ENCODE data around the gene GFPT2.

Gene GFPT2

GRCh38 chr5:180353048-180353979, at the start of gene GFPT2:
GFPT2 (minus strand) TSS chr5:180353336; CDS start chr5:180353217, 119 bp downstream.
- DNase-seq: peak; percentile 78

DNA sequence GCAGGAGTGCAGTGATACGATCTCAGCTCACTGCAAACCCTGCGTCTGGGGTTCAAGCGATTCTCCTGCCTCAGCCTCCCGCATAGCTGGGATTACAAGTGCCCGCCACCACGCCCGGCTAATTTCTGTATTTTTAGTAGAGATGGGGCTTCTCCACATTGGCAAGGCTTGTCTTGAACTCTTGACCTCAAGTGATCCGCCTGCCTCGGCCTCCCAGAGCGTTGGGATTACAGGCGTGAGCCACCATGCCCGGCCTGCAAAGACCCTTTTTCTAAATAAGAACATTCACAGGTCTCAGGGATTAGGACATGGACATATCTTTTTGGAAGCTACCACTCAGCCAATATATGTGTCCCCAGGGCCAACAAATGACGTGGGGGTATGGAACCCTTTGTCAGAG, 49.6 kb upstream of the GFPT2 start:
- no peak for DNase-seq

GRCh38 chr5:180401229-180401907, 48.2 kb upstream of the GFPT2 start:
- DNase-seq: no peak

DNA sequence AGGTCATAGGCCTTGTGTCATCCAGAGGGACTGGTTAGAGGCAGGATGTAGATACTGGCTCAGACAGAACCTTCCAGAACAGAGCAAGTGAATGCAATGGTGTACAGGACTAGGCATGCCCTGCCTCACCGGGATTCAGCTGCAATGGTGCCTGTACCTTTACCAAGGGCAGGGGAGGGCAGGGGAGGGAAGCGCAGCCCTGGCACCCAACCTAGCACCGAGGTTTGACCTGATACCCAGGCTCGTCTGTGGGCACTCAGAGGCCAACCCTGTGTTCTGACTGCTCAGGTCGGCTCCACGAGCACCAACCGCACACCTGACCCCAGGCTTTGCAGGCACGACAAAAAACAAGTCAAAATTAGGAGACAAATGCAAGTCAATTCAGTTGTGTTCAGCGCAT, 47.3 kb upstream of the GFPT2 start:
- no peak for DNase-seq

DNA sequence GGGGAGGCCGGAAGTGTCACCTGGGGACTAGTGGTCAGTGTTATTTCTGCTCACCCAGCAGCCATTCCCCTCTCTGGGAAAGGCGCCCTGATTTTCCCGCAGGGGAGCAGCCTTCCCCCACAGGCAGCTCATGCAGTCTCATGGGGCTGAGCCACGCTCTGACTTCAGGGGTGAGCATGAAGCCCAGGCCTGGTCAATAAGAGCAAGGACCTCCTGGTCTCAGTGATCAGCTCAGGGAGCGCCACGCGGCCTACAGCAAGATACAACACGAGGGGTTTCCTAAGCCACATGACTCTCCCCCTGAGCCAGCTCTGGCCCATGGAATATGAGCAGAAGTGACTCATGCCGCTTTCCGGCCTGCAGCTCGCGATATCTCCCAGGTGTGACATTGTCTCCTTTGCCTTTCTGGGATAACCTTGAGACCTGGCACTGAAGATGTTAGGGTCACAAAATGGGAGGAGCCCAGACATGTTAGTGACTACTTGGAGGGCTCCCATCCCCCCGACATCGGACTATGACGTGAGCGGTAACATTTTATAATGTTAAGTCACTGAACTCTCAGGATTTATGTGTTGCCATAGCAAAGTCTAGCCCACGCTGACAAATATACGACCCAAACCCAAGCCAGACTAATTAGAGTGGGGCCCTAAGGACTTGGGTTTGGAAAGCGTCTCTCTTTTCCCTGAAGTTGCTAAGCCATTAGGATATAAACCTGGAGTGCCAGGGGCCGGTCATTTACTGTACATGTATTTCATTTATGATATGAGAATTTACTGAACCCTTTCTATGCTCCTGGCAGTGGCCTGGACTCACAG, 46.5 kb upstream of the GFPT2 start:
- DNase-seq: no peak

DNA sequence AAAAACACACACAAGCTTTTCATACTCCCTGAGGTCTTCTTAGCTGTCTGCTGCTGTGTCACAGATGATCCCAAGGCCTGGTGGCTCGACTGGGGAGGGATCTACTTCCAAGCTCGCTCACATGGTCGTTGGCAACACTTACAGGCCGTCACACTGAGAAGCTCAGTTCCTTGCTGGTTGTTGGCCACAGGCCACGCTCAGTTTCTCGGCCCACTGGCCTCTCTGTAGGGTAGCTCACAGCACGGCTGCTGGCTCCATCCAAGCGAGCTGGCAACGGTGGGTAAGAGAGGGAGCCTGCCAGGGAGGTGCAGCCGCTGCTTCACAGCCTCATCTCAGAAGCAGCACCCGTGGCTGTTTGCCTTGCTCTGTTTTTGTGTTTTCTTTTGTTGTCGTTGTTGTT, 43.8 kb upstream of the GFPT2 start:
- no peak for DNase-seq

- no peak for DNase-seq
Observed at GRCh38 chr5:180395540-180396274, 42.6 kb upstream of the GFPT2 start.

- DNase-seq: no peak
Observed at GRCh38 chr5:180394031-180394636, 41.0 kb upstream of the GFPT2 start.

- DNase-seq: no peak
Observed at GRCh38 chr5:180391276-180391675, 38.1 kb upstream of the GFPT2 start.

GRCh38 chr5:180390441-180391190, 37.5 kb upstream of the GFPT2 start:
- DNase-seq: no peak

GRCh38 chr5:180389252-180390101, 36.3 kb upstream of the GFPT2 start:
- no peak for DNase-seq

DNA sequence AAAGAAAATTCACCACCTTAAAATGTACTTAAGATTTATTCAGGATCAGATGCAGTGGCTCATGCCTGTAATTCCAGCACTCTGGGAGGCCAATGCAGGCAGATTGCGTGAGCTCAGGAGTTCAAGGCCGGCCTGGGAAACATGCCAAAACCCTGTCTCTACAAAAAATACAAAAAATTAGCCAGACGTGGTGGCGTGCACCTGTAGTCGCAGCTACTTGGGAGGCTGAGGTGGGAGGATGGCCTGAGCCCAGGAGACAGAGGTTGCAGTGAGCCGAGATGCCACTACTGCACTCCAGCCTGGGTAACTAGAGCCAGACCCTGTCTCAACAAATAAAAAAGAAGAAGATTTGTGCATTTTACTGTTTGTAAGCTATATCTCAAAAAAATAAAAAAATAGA, 34.7 kb upstream of the GFPT2 start:
- no peak for DNase-seq

DNA sequence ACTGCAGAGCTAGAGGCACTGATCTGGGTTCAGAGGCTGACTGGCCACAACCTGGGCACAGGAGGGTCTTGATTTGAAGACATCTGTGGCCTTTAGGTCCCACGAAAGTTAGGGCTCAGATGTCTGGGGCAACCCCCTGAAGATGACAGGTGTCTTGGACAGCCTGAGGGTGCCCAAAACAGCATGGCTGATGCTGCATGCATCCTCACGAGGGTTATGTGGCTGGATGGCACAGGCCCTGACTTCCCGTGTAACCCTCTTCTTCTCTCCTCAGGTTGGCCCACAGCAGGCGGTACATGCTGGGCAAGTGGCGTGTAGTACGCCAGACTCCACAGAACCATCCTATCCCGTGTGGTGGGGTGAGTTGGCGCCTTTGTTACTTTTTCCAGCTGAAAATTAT, 29.8 kb upstream of the GFPT2 start:
- DNase-seq: no peak

DNA sequence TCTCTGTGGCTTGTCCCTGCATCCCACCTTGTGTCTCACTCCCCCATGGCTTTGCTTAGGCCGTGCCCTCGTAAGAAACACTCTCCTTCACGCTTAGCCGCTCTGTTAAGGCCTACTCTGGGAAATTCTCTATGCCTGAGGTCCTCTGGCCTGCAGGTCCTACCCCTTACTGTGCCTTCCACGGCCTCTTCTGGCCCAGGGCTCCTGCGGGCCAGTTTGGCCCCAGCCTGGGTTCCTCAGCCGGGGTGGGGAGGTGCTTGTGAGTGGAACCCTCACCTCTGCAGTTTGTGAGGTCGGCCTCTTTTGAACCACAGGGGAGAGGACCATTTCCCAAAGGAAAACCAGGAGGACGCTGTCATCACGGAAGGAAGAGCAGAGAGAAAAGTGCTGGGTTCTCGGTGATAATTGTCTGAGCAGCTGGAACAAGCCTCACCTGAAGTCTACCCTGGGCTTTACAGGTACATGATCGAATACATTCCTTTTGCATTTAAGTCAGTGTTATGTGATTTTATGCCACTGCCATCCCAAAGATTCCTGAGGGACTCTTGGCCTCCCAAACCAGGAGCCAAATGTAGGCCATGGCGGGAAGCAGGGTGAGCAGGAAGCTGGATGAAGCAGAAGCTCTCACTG, 28.8 kb upstream of the GFPT2 start:
- no peak for DNase-seq

GRCh38 chr5:180381428-180381827, 28.3 kb upstream of the GFPT2 start:
- no peak for DNase-seq

DNA sequence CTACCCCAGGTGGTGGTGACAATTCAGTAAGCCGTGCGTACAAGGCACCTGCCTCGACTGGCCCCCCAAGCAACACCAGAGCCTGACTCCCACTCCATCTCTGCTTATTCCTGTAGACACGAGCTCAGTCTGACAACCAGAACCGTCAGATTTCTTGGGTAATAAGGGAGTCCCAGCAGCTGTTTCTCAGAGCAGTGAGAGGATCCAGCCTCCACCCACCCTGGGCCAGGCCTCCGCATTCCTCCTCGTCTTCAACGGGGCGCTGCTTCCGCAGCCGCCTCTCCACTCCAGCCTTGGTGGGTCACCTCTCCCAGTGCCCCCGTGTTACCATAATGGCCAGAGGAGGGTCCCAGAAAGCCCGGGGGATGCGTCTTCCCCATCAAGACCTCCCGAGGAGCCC, 27.7 kb upstream of the GFPT2 start:
- DNase-seq: no peak

DNA sequence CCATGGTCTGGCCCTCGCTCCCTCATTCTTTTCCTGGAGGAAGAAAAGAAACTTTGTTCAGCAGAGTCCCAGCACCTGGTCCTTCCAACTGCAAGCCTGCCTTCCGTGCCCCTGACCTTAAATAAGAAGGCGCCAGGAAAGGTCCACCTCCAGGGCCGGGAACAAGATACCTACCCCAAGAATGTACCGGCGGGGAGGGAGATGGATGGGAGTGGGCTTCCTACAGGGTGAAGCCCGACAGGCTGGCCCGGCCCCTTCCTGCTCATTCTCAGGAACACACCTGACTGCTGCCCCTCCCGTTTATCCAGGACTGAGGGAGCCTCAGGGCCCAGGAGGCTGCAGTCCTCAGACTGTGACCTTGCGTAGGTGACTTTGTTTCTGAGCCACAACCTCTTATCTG, 27.3 kb upstream of the GFPT2 start:
- no peak for DNase-seq

DNA sequence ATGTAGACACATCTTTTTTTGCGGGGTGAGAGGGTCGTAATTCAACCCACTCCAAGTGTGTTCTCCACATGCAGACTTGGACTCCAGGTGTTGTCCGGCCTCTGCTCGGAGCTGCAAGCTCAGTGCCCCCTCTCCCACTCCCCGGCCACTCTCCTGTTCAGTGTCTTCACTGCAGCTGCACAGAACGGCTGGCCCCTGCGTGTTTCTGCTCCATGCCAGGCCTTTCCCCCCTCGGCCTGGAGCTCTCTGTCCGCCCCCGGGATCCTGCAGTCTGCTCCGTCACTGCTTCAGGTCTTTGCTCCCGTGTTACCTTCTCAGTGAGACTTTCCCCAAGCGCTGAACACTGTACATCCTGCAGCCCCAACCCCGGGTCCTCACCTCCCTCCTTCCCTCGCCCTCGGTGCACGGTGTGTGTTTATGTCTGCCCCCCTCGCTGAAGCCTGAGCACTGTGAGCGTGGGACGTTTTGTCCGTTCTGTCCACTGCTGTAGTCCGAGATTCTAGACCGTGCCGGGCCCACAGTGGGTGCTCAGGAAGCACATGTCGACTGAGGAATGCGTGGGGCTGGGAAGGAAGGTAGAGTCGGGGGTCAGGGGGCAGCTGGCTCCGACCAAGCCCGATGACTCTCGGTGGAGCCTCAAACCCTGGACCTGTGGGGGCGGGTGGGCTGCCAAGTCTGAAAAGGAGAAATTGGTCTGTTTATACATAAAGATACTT, 26.4 kb upstream of the GFPT2 start:
- no peak for DNase-seq

All from NCI-H226 (cell line).